Osteoblast (primary cell): ENCODE measurements around the gene TPM1. TPM values are rescaled to one million over a fixed set of nuclear protein-coding genes. Genes with fewer than 3 reads are reported as not detected.

Experiments
- DNase-seq: peaks from one replicate; pipeline ENCODE4 v3.0.0; 2011; ENCODE audit warnings: low spot score, mixed read lengths; ENCODE audit not compliant: insufficient read length; ENCODE audit errors: missing footprints
- H2AFZ ChIP-seq: 2 replicates; pipeline ENCODE4 v1.6.0; 2011; ENCODE audit warnings: mild to moderate bottlenecking, low read length
- H3K27ac ChIP-seq: 2 replicates; pipeline ENCODE4 v1.5.1; 2011; ENCODE audit warnings: mild to moderate bottlenecking, low read depth, low read length, moderate library complexity
- H3K27me3 ChIP-seq: 2 replicates; pipeline ENCODE4 v1.6.0; 2012; ENCODE audit warnings: mild to moderate bottlenecking, control low read depth, inconsistent platforms, low read length, moderate library complexity; ENCODE audit not compliant: insufficient read depth
- H3K36me3 ChIP-seq: 2 replicates; pipeline ENCODE4 v1.5.1; 2011; ENCODE audit warnings: mild to moderate bottlenecking, low read length, control low read depth, moderate library complexity; ENCODE audit not compliant: insufficient read depth
- H3K4me1 ChIP-seq: 2 replicates; pipeline ENCODE4 v1.5.1; 2011; ENCODE audit warnings: mild to moderate bottlenecking, low read length, control low read depth, moderate library complexity; ENCODE audit not compliant: insufficient read depth
- H3K4me2 ChIP-seq: 2 replicates; pipeline ENCODE4 v1.6.0; 2011; ENCODE audit warnings: mild to moderate bottlenecking, low read length; ENCODE audit not compliant: insufficient read depth
- H3K4me3 ChIP-seq: fragments of 200-600 bp; sonication (generic); 3 replicates; pipeline ENCODE4 v1.5.1; 2012; ENCODE audit warnings: mild to moderate bottlenecking, low read length, inconsistent platforms; ENCODE audit not compliant: insufficient read depth
- H3K79me2 ChIP-seq: 2 replicates; pipeline ENCODE4 v1.6.0; 2012; ENCODE audit warnings: mild to moderate bottlenecking, low read length, control low read depth, inconsistent platforms; ENCODE audit not compliant: insufficient read depth
- H3K9me3 ChIP-seq: 2 replicates; pipeline ENCODE4 v1.5.1; 2011; ENCODE audit warnings: low read depth, low read length, control low read depth
- H4K20me1 ChIP-seq: 2 replicates; pipeline ENCODE4 v1.6.0; 2012; ENCODE audit warnings: mild to moderate bottlenecking, low read length, control low read depth; ENCODE audit not compliant: insufficient read depth
- total RNA-seq: library from RNA; depleted of rRNA; stranded (reverse); fragments of >200 nt; gene quantifications from 2 replicates; pipeline ENCODE4 v1.2.3, GENCODE V29; 2012
- TF ChIP-seq, protein P1 (sequence below): IDR thresholded peaks from 2 replicates; pipeline ENCODE4 v1.5.1; 2011; ENCODE audit warnings: mild to moderate bottlenecking, low read depth, low read length, moderate library complexity; ENCODE audit errors: extremely low read depth

The TPM1 gene
- total RNA-seq, 1 donor = 1,563 TPM

DNA sequence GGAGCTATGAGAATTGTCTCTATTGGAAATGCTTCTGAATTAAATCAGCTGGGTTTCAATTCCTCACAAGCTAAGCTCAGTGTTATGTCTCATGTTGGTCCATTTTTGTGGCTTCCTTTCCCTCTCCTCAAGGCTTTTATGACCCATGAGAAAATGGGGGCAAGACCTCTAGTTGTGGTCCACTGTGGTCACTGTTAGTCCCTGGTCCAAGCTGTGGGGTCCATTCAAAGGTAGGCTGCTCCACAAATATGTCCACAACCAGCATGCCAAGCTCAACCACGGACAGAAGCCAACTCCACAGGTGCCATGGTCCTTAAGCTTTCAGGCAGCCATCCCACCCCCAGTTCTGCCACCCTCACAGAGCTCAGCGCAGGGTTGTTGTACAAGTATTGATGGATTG is 14.9 kb upstream of the TPM1 start:
- H3K79me2 ChIP-seq = no peaks in the 10 kb centered on the region
- peaks cover 33% of the 10 kb centered on the region for H3K4me1 ChIP-seq
- H2AFZ ChIP-seq = no peak overlapping the region
- no peaks in the 10 kb centered on the region for H3K36me3 ChIP-seq
- no peak overlapping the region for H3K4me3 ChIP-seq
- DNase-seq = no peak
- no peak overlapping the region for H3K27ac ChIP-seq
- no peaks in the 10 kb centered on the region for H3K9me3 ChIP-seq
- H4K20me1 ChIP-seq = no peaks in the 10 kb centered on the region
- no peak overlapping the region for H3K4me2 ChIP-seq
- H3K27me3 ChIP-seq = no peaks in the 10 kb centered on the region
- TF ChIP-seq, protein P1, sequence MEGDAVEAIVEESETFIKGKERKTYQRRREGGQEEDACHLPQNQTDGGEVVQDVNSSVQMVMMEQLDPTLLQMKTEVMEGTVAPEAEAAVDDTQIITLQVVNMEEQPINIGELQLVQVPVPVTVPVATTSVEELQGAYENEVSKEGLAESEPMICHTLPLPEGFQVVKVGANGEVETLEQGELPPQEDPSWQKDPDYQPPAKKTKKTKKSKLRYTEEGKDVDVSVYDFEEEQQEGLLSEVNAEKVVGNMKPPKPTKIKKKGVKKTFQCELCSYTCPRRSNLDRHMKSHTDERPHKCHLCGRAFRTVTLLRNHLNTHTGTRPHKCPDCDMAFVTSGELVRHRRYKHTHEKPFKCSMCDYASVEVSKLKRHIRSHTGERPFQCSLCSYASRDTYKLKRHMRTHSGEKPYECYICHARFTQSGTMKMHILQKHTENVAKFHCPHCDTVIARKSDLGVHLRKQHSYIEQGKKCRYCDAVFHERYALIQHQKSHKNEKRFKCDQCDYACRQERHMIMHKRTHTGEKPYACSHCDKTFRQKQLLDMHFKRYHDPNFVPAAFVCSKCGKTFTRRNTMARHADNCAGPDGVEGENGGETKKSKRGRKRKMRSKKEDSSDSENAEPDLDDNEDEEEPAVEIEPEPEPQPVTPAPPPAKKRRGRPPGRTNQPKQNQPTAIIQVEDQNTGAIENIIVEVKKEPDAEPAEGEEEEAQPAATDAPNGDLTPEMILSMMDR = no peak

DNA sequence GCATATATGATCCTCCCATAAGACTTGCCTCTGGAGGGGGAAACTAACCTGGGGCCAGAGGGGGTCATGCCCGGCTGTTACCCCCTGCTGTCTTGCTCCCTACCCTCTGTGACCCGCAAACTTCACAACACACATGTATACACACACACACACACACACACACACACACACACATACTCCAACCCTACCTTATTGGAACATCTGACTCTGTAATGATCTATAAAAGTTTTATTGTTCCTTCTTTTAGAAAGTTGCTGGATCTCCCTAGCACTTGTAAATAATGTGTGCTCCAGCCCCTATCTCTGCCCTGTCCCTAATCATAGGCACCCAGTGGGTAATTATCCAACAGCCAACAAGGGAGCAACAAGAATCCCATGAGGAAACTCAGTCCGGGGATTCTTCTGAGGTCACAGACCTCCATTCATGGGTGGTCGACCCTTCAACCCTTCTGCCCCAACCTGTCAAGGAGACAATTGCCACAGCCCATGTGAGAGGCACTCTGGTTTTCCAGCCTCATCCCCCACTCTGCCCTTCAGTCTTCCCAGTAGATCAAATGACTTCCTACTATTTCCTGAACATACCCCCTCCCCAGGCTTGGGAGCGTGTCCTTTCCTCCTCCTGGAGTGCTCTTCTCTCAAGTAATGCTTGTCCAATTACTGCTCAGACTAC is 14.0 kb upstream of the TPM1 start:
- Histone ChIP-seq H3K4me3 (no peak overlapping the region), H3K79me2 (no peaks in the 10 kb centered on the region), H3K36me3 (no peaks in the 10 kb centered on the region), H3K4me2 (no peak overlapping the region), H3K4me1 (peaks cover 24% of the 10 kb centered on the region), H3K27ac (no peak overlapping the region), H2AFZ (no peak overlapping the region), H3K9me3 (no peaks in the 10 kb centered on the region), H4K20me1 (no peaks in the 10 kb centered on the region), H3K27me3 (no peaks in the 10 kb centered on the region)
- no peak for DNase-seq
- TF ChIP-seq, protein P1 = no peak

DNA sequence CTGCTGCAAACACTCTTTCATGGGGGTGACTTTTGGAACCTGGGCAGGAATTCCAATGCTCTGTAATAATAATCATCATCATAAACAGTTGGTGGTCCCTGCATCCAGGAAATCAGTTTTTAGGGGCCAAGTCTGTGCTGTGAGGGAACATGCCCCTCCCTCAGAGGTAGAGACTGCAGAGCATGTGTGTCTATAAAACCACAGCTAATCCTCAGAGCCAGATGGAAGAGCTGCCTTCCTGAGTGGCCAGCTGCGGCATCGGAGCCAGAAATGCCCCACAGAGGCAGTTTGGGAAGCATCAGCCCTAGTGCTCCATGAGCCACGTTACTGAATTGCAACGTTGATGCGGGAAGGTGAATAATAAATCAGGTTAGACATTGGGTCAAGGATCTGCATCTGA is 12.9 kb upstream of the TPM1 start:
- H3K36me3 ChIP-seq = no peaks in the 10 kb centered on the region
- DNase-seq = no peak
- peak overlapping the region; percentile 1 for H3K27ac ChIP-seq
- peak overlapping the region; percentile 69 for H2AFZ ChIP-seq
- no peak overlapping the region for H3K4me3 ChIP-seq
- peaks cover 15% of the 10 kb centered on the region for H3K4me1 ChIP-seq
- H4K20me1 ChIP-seq = no peaks in the 10 kb centered on the region
- H3K9me3 ChIP-seq = no peaks in the 10 kb centered on the region
- H3K27me3 ChIP-seq = no peaks in the 10 kb centered on the region
- TF ChIP-seq, protein P1 = no peak
- no peaks in the 10 kb centered on the region for H3K79me2 ChIP-seq
- H3K4me2 ChIP-seq = peak overlapping the region; percentile 56

DNA sequence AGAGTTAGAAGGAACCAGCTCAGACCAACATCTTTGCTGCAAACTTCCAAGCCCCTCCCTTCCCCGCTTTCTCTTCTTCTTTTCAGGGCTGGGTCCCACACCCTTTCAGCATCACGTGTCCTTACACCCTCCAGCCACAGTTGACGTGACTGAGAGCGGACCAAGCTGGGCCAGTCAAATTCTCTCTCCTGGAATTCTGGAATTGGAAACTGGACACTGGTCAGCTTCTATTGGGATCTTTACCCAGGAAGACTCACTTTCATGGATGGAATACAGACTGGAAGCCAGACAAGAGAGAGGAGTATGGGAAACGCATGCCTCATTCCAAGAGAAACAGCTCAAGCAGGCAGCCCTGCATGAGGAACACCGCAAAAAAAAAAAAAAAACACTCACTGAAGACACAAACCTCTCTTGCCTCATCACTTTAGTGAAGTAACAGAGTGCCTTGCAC is 12.4 kb upstream of the TPM1 start:
- Histone ChIP-seq H3K4me3 (no peak overlapping the region), H4K20me1 (no peaks in the 10 kb centered on the region), H3K9me3 (no peaks in the 10 kb centered on the region), H3K27me3 (no peaks in the 10 kb centered on the region), H3K36me3 (no peaks in the 10 kb centered on the region), H3K4me2 (peak overlapping the region; percentile 56), H2AFZ (peak overlapping the region; percentile 69), H3K27ac (peak overlapping the region; percentile 1), H3K4me1 (peaks cover 15% of the 10 kb centered on the region), H3K79me2 (no peaks in the 10 kb centered on the region)
- peak; percentile 63 for DNase-seq
- TF ChIP-seq, protein P1 = no peak
